ENCODE measurements around the gene IGSF23.

IGSF23 gene

GRCh38 chr19:44620667-44621066 lies 7.3 kb downstream of the IGSF23 start:
- H2BK5ac ChIP-seq (ENCODE audit: low read length) = no peak overlapping the region
- no peak overlapping the region for H3K4me2 ChIP-seq (ENCODE audit: insufficient read depth, low read length, poor library complexity, severe bottlenecking)
- DNase-seq (ENCODE audit: low spot score) = no peak
- no CpG with 5 or more reads among the region's 5 CpGs for WGBS, 2 donors (ENCODE audit: extremely low coverage in 2 of 2, insufficient read length in 2 of 2, insufficient replicate concordance in 1 of 2)
- H3K27ac ChIP-seq (replicated peaks; ENCODE audit: low read length) = no peak overlapping the region
- H3K14ac ChIP-seq (ENCODE audit: low read length) = no peak overlapping the region
- no peak overlapping the region for H2BK120ac ChIP-seq (ENCODE audit: low read depth, low read length)
- H2AK5ac ChIP-seq (ENCODE audit: low read depth, low read length) = no peak overlapping the region
- H4K91ac ChIP-seq (ENCODE audit: low read depth, low read length, poor library complexity) = no peak overlapping the region
- H2BK15ac ChIP-seq (ENCODE audit: low read length) = no peak overlapping the region
- H2AFZ ChIP-seq (ENCODE audit: low read length) = no peak overlapping the region
- no peak overlapping the region for H3K4me3 ChIP-seq (ENCODE audit: low read length in 2 of 2)
- H3K36me3 ChIP-seq (replicated peaks in 1 of 2; ENCODE audit: control insufficient read depth in 2 of 2, insufficient read depth in 2 of 2, low read length in 2 of 2) = no peaks in the 10 kb centered on the region
- H3K4me1 ChIP-seq (ENCODE audit: control insufficient read depth in 2 of 2, insufficient read depth in 1 of 2, low read depth in 1 of 2, low read length in 2 of 2) = no peaks in the 10 kb centered on the region
- no peak overlapping the region for H3K18ac ChIP-seq (ENCODE audit: low read length)
- H3K27me3 ChIP-seq (ENCODE audit: control insufficient read depth in 3 of 3, insufficient read depth in 3 of 3, low read depth in 1 of 3, low read length in 3 of 3) = no peaks in the 10 kb centered on the region
- no peak overlapping the region for H3K9ac ChIP-seq (ENCODE audit: low read depth, low read length, poor library complexity)
- no peaks in the 10 kb centered on the region for H3K9me3 ChIP-seq (replicated peaks in 1 of 2; ENCODE audit: control insufficient read depth in 2 of 2, insufficient read depth in 1 of 2, low read depth in 1 of 2, low read length in 2 of 2)
- no peak overlapping the region for H4K8ac ChIP-seq (ENCODE audit: low read depth, low read length)
- no peaks in the 10 kb centered on the region for H3K79me1 ChIP-seq (ENCODE audit: low read depth, low read length)
- no peak overlapping the region for H3K23ac ChIP-seq (ENCODE audit: low read depth, low read length, poor library complexity)
- no peak overlapping the region for H3K4ac ChIP-seq (ENCODE audit: low read length)
- no peak overlapping the region for H2BK12ac ChIP-seq (ENCODE audit: low read length)

- H3K27me3 ChIP-seq (ENCODE audit: control insufficient read depth in 3 of 3, insufficient read depth in 3 of 3, low read depth in 1 of 3, low read length in 3 of 3) = no peaks in the 10 kb centered on the region
- H3K4me1 ChIP-seq (ENCODE audit: control insufficient read depth in 2 of 2, insufficient read depth in 1 of 2, low read depth in 1 of 2, low read length in 2 of 2) = no peaks in the 10 kb centered on the region
- no peak overlapping the region for H2BK15ac ChIP-seq (ENCODE audit: low read length)
- no peak overlapping the region for H3K9ac ChIP-seq (ENCODE audit: low read depth, low read length, poor library complexity)
- H4K8ac ChIP-seq (ENCODE audit: low read depth, low read length) = no peak overlapping the region
- H4K91ac ChIP-seq (ENCODE audit: low read depth, low read length, poor library complexity) = no peak overlapping the region
- H3K4me2 ChIP-seq (ENCODE audit: insufficient read depth, low read length, poor library complexity, severe bottlenecking) = no peak overlapping the region
- WGBS, 2 donors (ENCODE audit: extremely low coverage in 2 of 2, insufficient read length in 2 of 2, insufficient replicate concordance in 1 of 2) = no CpG with 5 or more reads among the region's 6 CpGs
- H2BK120ac ChIP-seq (ENCODE audit: low read depth, low read length) = no peak overlapping the region
- no peak overlapping the region for H3K4ac ChIP-seq (ENCODE audit: low read length)
- peaks cover 0 to 2% of the 10 kb centered on the region in 2 donors for H3K9me3 ChIP-seq (replicated peaks in 1 of 2; ENCODE audit: control insufficient read depth in 2 of 2, insufficient read depth in 1 of 2, low read depth in 1 of 2, low read length in 2 of 2)
- H3K4me3 ChIP-seq (ENCODE audit: low read length in 2 of 2) = no peak overlapping the region
- H3K79me1 ChIP-seq (ENCODE audit: low read depth, low read length) = no peaks in the 10 kb centered on the region
- H3K36me3 ChIP-seq (replicated peaks in 1 of 2; ENCODE audit: control insufficient read depth in 2 of 2, insufficient read depth in 2 of 2, low read length in 2 of 2) = no peaks in the 10 kb centered on the region
- H3K14ac ChIP-seq (ENCODE audit: low read length) = no peak overlapping the region
- DNase-seq (ENCODE audit: low spot score) = no peak
- no peak overlapping the region for H2BK12ac ChIP-seq (ENCODE audit: low read length)
- H2AFZ ChIP-seq (ENCODE audit: low read length) = no peak overlapping the region
- H2BK5ac ChIP-seq (ENCODE audit: low read length) = no peak overlapping the region
- H3K27ac ChIP-seq (replicated peaks; ENCODE audit: low read length) = no peak overlapping the region
- no peak overlapping the region for H3K18ac ChIP-seq (ENCODE audit: low read length)
- no peak overlapping the region for H3K23ac ChIP-seq (ENCODE audit: low read depth, low read length, poor library complexity)
- H2AK5ac ChIP-seq (ENCODE audit: low read depth, low read length) = no peak overlapping the region
Measured at GRCh38 chr19:44621367-44621766, 8.0 kb downstream of the IGSF23 start.

GRCh38 chr19:44623080-44623479 lies 9.7 kb downstream of the IGSF23 start:
- no peak overlapping the region for H2AK5ac ChIP-seq (ENCODE audit: low read depth, low read length)
- peaks cover 0 to 2% of the 10 kb centered on the region in 2 donors for H3K9me3 ChIP-seq (replicated peaks in 1 of 2; ENCODE audit: control insufficient read depth in 2 of 2, insufficient read depth in 1 of 2, low read depth in 1 of 2, low read length in 2 of 2)
- WGBS, 2 donors (ENCODE audit: extremely low coverage in 2 of 2, insufficient read length in 2 of 2, insufficient replicate concordance in 1 of 2) = no CpG with 5 or more reads among the region's 5 CpGs
- no peak overlapping the region for H3K4me2 ChIP-seq (ENCODE audit: insufficient read depth, low read length, poor library complexity, severe bottlenecking)
- H3K18ac ChIP-seq (ENCODE audit: low read length) = no peak overlapping the region
- H2BK15ac ChIP-seq (ENCODE audit: low read length) = no peak overlapping the region
- H3K4ac ChIP-seq (ENCODE audit: low read length) = no peak overlapping the region
- H3K14ac ChIP-seq (ENCODE audit: low read length) = no peak overlapping the region
- H3K27ac ChIP-seq (replicated peaks; ENCODE audit: low read length) = no peak overlapping the region
- no peak overlapping the region for H3K23ac ChIP-seq (ENCODE audit: low read depth, low read length, poor library complexity)
- no peaks in the 10 kb centered on the region for H3K27me3 ChIP-seq (ENCODE audit: control insufficient read depth in 3 of 3, insufficient read depth in 3 of 3, low read depth in 1 of 3, low read length in 3 of 3)
- H3K9ac ChIP-seq (ENCODE audit: low read depth, low read length, poor library complexity) = no peak overlapping the region
- no peak overlapping the region for H2BK5ac ChIP-seq (ENCODE audit: low read length)
- no peaks in the 10 kb centered on the region for H3K36me3 ChIP-seq (replicated peaks in 1 of 2; ENCODE audit: control insufficient read depth in 2 of 2, insufficient read depth in 2 of 2, low read length in 2 of 2)
- no peak overlapping the region for H2BK12ac ChIP-seq (ENCODE audit: low read length)
- H3K79me1 ChIP-seq (ENCODE audit: low read depth, low read length) = no peaks in the 10 kb centered on the region
- no peak overlapping the region for H2BK120ac ChIP-seq (ENCODE audit: low read depth, low read length)
- no peaks in the 10 kb centered on the region for H3K4me1 ChIP-seq (ENCODE audit: control insufficient read depth in 2 of 2, insufficient read depth in 1 of 2, low read depth in 1 of 2, low read length in 2 of 2)
- H4K91ac ChIP-seq (ENCODE audit: low read depth, low read length, poor library complexity) = no peak overlapping the region
- H2AFZ ChIP-seq (ENCODE audit: low read length) = peak overlapping the region; percentile 24
- no peak for DNase-seq (ENCODE audit: low spot score)
- H4K8ac ChIP-seq (ENCODE audit: low read depth, low read length) = no peak overlapping the region
- no peak overlapping the region for H3K4me3 ChIP-seq (ENCODE audit: low read length in 2 of 2)

GRCh38 chr19:44623626-44624025 lies 10.3 kb downstream of the IGSF23 start:
- H2BK120ac ChIP-seq (ENCODE audit: low read depth, low read length) = no peak overlapping the region
- no peak overlapping the region for H2AK5ac ChIP-seq (ENCODE audit: low read depth, low read length)
- no peak overlapping the region for H2BK15ac ChIP-seq (ENCODE audit: low read length)
- no peak overlapping the region for H3K9ac ChIP-seq (ENCODE audit: low read depth, low read length, poor library complexity)
- WGBS, 2 donors (ENCODE audit: extremely low coverage in 2 of 2, insufficient read length in 2 of 2, insufficient replicate concordance in 1 of 2) = no CpG with 5 or more reads among the region's 4 CpGs
- no peak overlapping the region for H2AFZ ChIP-seq (ENCODE audit: low read length)
- no peaks in the 10 kb centered on the region for H3K79me1 ChIP-seq (ENCODE audit: low read depth, low read length)
- no peak for DNase-seq (ENCODE audit: low spot score)
- no peak overlapping the region for H2BK5ac ChIP-seq (ENCODE audit: low read length)
- H3K4me2 ChIP-seq (ENCODE audit: insufficient read depth, low read length, poor library complexity, severe bottlenecking) = no peak overlapping the region
- H3K27ac ChIP-seq (replicated peaks; ENCODE audit: low read length) = no peak overlapping the region
- no peak overlapping the region for H3K4ac ChIP-seq (ENCODE audit: low read length)
- H3K4me1 ChIP-seq (ENCODE audit: control insufficient read depth in 2 of 2, insufficient read depth in 1 of 2, low read depth in 1 of 2, low read length in 2 of 2) = no peaks in the 10 kb centered on the region
- H3K27me3 ChIP-seq (ENCODE audit: control insufficient read depth in 3 of 3, insufficient read depth in 3 of 3, low read depth in 1 of 3, low read length in 3 of 3) = no peaks in the 10 kb centered on the region
- H2BK12ac ChIP-seq (ENCODE audit: low read length) = no peak overlapping the region
- H4K8ac ChIP-seq (ENCODE audit: low read depth, low read length) = no peak overlapping the region
- H3K14ac ChIP-seq (ENCODE audit: low read length) = peak overlapping the region; percentile 49
- peaks cover 0 to 2% of the 10 kb centered on the region in 2 donors for H3K9me3 ChIP-seq (replicated peaks in 1 of 2; ENCODE audit: control insufficient read depth in 2 of 2, insufficient read depth in 1 of 2, low read depth in 1 of 2, low read length in 2 of 2)
- H4K91ac ChIP-seq (ENCODE audit: low read depth, low read length, poor library complexity) = no peak overlapping the region
- H3K18ac ChIP-seq (ENCODE audit: low read length) = no peak overlapping the region
- H3K4me3 ChIP-seq (ENCODE audit: low read length in 2 of 2) = no peak overlapping the region
- H3K23ac ChIP-seq (ENCODE audit: low read depth, low read length, poor library complexity) = no peak overlapping the region
- H3K36me3 ChIP-seq (replicated peaks in 1 of 2; ENCODE audit: control insufficient read depth in 2 of 2, insufficient read depth in 2 of 2, low read length in 2 of 2) = no peaks in the 10 kb centered on the region
